WTC11 (cell line): ENCODE results near the gene PAQR4. TPM values are rescaled to one million over a fixed set of nuclear protein-coding genes. Genes with fewer than 3 reads are reported as not detected.

Source experiments
- ATAC-seq: fragments of 200-7000 bp; cut with Tn5 transposase; 2 replicates; pipeline ENCODE4 v1.10.0; 2021; ENCODE audit warnings: mild to moderate bottlenecking, moderate library complexity
- CTCF ChIA-PET: fragments of 300-600 bp; sonication (Branson Sonifier 250); formaldehyde crosslinking; loops from one replicate; lab custom pipeline; 2021; ENCODE audit warnings: antibody characterized with exemption; lab: Charles Lee
- POLR2A ChIA-PET: fragments of 350-600 bp; sonication (Branson Sonifier 250); formaldehyde crosslinking; loops from one replicate; lab custom pipeline; 2021; ENCODE audit warnings: antibody characterized with exemption; lab: Charles Lee
- DNase-seq: peaks from one replicate; pipeline ENCODE4 v3.0.0; 2021; ENCODE audit warnings: low spot score
- H3K27ac Mint-ChIP-seq: 2 replicates; pipeline ENCODE4 v1.8.0; 2021; ENCODE audit warnings: mixed read lengths
- H3K27me3 Mint-ChIP-seq: 2 replicates; pipeline ENCODE4 v1.8.0; 2021; ENCODE audit warnings: low read depth, mild to moderate bottlenecking, moderate library complexity, mixed read lengths
- H3K36me3 Mint-ChIP-seq: 2 replicates; pipeline ENCODE4 v1.8.0; 2021; ENCODE audit warnings: mixed read lengths
- H3K4me1 Mint-ChIP-seq: 2 replicates; pipeline ENCODE4 v1.8.0; 2022; ENCODE audit warnings: mixed read lengths
- H3K4me3 Mint-ChIP-seq: 2 replicates; pipeline ENCODE4 v1.8.0; 2021; ENCODE audit warnings: mild to moderate bottlenecking, moderate library complexity, mixed read lengths
- H3K9me3 Mint-ChIP-seq: 2 replicates; pipeline ENCODE4 v1.8.0; 2021; ENCODE audit warnings: mixed read lengths
- CREM ChIP-seq: sonication (generic); formaldehyde crosslinking; IDR thresholded peaks from 2 replicates; pipeline ENCODE4 v1.8.1; 2022; ENCODE audit warnings: mild to moderate bottlenecking, missing genetic modification reagents, moderate library complexity
- EMX1 ChIP-seq: fragments of 250-450 bp; sonication (Bioruptor Pico); IDR thresholded peaks from 2 replicates; pipeline ENCODE4 v1.8.0; 2021; ENCODE audit warnings: mild to moderate bottlenecking
- ETV6 ChIP-seq: sonication (generic); formaldehyde crosslinking; IDR thresholded peaks from 2 replicates; pipeline ENCODE4 v1.8.1; 2022; ENCODE audit warnings: mild to moderate bottlenecking, missing genetic modification reagents
- FOXJ3 ChIP-seq: sonication (generic); formaldehyde crosslinking; IDR thresholded peaks from 2 replicates; pipeline ENCODE4 v1.9.0; 2021; ENCODE audit warnings: missing genetic modification reagents, mild to moderate bottlenecking, borderline replicate concordance
- FOXK1 ChIP-seq: sonication (generic); formaldehyde crosslinking; IDR thresholded peaks from 2 replicates; pipeline ENCODE4 v1.8.0; 2022; ENCODE audit warnings: mild to moderate bottlenecking, moderate library complexity, missing genetic modification reagents
- JAZF1 ChIP-seq: fragments of 250-450 bp; sonication (Bioruptor Pico); IDR thresholded peaks from 2 replicates; pipeline ENCODE4 v1.9.0; 2021; ENCODE audit warnings: moderate library complexity, mild to moderate bottlenecking, inconsistent platforms
- MYBL2 ChIP-seq: sonication (generic); formaldehyde crosslinking; IDR thresholded peaks from 2 replicates; pipeline ENCODE4 v1.8.1; 2023; ENCODE audit warnings: mild to moderate bottlenecking, moderate library complexity, missing genetic modification reagents
- SP1 ChIP-seq: sonication (generic); formaldehyde crosslinking; conservative IDR thresholded peaks from 2 replicates; pipeline ENCODE4 v1.8.1; 2022; ENCODE audit warnings: missing genetic modification reagents
- TCF7 ChIP-seq: sonication (generic); formaldehyde crosslinking; IDR thresholded peaks from 2 replicates; pipeline ENCODE4 v1.8.0; 2022; ENCODE audit warnings: mild to moderate bottlenecking, low read depth, missing genetic modification reagents, moderate library complexity
- ZNF232 ChIP-seq: sonication (generic); formaldehyde crosslinking; IDR thresholded peaks from 2 replicates; pipeline ENCODE4 v1.8.0; 2022; ENCODE audit warnings: mild to moderate bottlenecking, missing genetic modification reagents
- total RNA-seq: library from RNA; stranded (reverse); gene quantifications from 3 replicates; pipeline ENCODE4 v1.2.3, GENCODE V29; 2021
- TF ChIP-seq, protein P1 (sequence below): fragments of 250-450 bp; sonication (Bioruptor Pico); IDR thresholded peaks from 2 replicates; pipeline ENCODE4 v2.1.2; 2022; ENCODE audit warnings: mild to moderate bottlenecking, moderate library complexity
- TF ChIP-seq, protein P2 (sequence below): sonication (generic); formaldehyde crosslinking; IDR thresholded peaks from 2 replicates; pipeline ENCODE4 v1.8.1; 2023; ENCODE audit warnings: mild to moderate bottlenecking, missing genetic modification reagents, borderline replicate concordance
- TF ChIP-seq, protein P3 (sequence below): sonication (generic); formaldehyde crosslinking; IDR thresholded peaks from 2 replicates; pipeline ENCODE4 v1.8.1; 2023; ENCODE audit warnings: mild to moderate bottlenecking, missing genetic modification reagents
- TF ChIP-seq, protein P4 (sequence below): sonication (generic); formaldehyde crosslinking; conservative IDR thresholded peaks from 2 replicates; pipeline ENCODE4 v1.8.1; 2022; ENCODE audit warnings: mild to moderate bottlenecking, missing genetic modification reagents
- TF ChIP-seq, protein P5 (sequence below): fragments of 250-450 bp; sonication (Bioruptor Pico); IDR thresholded peaks from 2 replicates; pipeline ENCODE4 v1.9.0; 2021; ENCODE audit warnings: moderate library complexity, mild to moderate bottlenecking, inconsistent platforms, borderline replicate concordance
- TF ChIP-seq, protein P6 (sequence below): sonication (generic); formaldehyde crosslinking; IDR thresholded peaks from 2 replicates; pipeline ENCODE4 v1.8.0; 2023; ENCODE audit warnings: missing genetic modification reagents
- TF ChIP-seq, protein P7 (sequence below): sonication (generic); formaldehyde crosslinking; IDR thresholded peaks from 2 replicates; pipeline ENCODE4 v1.8.1; 2022; ENCODE audit warnings: low read depth, missing genetic modification reagents, borderline replicate concordance
- TF ChIP-seq, protein P8 (sequence below): sonication (generic); formaldehyde crosslinking; IDR thresholded peaks from 2 replicates; pipeline ENCODE4 v1.8.0; 2022; ENCODE audit warnings: mild to moderate bottlenecking, missing genetic modification reagents

The PAQR4 gene
- total RNA-seq, 1 experiment from 2014 or later = 32.4 TPM

DNA sequence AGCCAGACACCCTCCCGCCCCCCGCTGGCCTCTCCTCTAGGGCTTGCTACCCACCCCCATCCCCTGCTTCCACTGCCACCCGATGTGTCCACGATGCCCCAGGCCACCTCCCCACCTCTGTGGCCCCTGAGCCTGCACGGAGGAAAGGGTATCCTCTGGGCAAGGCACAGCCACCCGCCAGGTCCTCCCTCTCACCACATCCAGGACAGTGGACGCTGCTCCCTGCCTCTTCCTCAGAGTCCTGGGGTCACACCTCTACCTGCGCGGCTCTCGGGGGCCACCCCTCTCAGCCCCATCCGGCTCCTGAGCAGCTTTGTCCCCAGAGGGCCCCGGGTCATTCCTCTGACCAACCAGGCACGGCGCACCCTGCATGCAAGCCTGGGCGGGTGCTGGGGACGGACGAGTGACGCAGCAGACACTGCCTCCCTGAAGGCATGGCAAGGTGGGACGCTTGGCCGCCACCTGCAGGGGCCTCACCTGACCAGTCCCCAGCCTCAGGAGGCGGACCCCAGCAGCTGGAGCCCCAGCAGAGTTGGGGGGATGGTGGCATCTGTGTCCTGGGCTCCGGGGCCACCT lies 32.6 kb upstream of the PAQR4 start:
- H3K4me3 Mint-ChIP-seq = no peak overlapping the region
- CTCF ChIA-PET = interaction anchor here (0.7 to 2.7 kb wide), 4 partner anchors 9 to 120 kb away, joined by 3 to 10 read pairs (median 3); partner anchors contain the start of gene PRSS21
- TF ChIP-seq, protein P1, sequence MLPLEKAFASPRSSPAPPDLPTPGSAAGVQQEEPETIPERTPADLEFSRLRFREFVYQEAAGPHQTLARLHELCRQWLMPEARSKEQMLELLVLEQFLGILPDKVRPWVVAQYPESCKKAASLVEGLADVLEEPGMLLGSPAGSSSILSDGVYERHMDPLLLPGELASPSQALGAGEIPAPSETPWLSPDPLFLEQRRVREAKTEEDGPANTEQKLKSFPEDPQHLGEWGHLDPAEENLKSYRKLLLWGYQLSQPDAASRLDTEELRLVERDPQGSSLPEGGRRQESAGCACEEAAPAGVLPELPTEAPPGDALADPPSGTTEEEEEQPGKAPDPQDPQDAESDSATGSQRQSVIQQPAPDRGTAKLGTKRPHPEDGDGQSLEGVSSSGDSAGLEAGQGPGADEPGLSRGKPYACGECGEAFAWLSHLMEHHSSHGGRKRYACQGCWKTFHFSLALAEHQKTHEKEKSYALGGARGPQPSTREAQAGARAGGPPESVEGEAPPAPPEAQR (CRISPR knock-in tag) = no peak
- TF ChIP-seq JAZF1 (CRISPR knock-in tag) (no peak), ZNF232 (no peak), SP1 (CRISPR knock-in tag) (no peak), MYBL2 (no peak), FOXJ3 (no peak)
- TF ChIP-seq, protein P2, sequence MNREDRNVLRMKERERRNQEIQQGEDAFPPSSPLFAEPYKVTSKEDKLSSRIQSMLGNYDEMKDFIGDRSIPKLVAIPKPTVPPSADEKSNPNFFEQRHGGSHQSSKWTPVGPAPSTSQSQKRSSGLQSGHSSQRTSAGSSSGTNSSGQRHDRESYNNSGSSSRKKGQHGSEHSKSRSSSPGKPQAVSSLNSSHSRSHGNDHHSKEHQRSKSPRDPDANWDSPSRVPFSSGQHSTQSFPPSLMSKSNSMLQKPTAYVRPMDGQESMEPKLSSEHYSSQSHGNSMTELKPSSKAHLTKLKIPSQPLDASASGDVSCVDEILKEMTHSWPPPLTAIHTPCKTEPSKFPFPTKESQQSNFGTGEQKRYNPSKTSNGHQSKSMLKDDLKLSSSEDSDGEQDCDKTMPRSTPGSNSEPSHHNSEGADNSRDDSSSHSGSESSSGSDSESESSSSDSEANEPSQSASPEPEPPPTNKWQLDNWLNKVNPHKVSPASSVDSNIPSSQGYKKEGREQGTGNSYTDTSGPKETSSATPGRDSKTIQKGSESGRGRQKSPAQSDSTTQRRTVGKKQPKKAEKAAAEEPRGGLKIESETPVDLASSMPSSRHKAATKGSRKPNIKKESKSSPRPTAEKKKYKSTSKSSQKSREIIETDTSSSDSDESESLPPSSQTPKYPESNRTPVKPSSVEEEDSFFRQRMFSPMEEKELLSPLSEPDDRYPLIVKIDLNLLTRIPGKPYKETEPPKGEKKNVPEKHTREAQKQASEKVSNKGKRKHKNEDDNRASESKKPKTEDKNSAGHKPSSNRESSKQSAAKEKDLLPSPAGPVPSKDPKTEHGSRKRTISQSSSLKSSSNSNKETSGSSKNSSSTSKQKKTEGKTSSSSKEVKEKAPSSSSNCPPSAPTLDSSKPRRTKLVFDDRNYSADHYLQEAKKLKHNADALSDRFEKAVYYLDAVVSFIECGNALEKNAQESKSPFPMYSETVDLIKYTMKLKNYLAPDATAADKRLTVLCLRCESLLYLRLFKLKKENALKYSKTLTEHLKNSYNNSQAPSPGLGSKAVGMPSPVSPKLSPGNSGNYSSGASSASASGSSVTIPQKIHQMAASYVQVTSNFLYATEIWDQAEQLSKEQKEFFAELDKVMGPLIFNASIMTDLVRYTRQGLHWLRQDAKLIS (CRISPR knock-in tag) = no peak
- TF ChIP-seq, protein P3, sequence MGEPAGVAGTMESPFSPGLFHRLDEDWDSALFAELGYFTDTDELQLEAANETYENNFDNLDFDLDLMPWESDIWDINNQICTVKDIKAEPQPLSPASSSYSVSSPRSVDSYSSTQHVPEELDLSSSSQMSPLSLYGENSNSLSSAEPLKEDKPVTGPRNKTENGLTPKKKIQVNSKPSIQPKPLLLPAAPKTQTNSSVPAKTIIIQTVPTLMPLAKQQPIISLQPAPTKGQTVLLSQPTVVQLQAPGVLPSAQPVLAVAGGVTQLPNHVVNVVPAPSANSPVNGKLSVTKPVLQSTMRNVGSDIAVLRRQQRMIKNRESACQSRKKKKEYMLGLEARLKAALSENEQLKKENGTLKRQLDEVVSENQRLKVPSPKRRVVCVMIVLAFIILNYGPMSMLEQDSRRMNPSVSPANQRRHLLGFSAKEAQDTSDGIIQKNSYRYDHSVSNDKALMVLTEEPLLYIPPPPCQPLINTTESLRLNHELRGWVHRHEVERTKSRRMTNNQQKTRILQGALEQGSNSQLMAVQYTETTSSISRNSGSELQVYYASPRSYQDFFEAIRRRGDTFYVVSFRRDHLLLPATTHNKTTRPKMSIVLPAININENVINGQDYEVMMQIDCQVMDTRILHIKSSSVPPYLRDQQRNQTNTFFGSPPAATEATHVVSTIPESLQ (CRISPR knock-in tag) = no peak
- TF ChIP-seq, protein P4, sequence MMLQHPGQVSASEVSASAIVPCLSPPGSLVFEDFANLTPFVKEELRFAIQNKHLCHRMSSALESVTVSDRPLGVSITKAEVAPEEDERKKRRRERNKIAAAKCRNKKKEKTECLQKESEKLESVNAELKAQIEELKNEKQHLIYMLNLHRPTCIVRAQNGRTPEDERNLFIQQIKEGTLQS (CRISPR knock-in tag) = no peak
- TF ChIP-seq, protein P5, sequence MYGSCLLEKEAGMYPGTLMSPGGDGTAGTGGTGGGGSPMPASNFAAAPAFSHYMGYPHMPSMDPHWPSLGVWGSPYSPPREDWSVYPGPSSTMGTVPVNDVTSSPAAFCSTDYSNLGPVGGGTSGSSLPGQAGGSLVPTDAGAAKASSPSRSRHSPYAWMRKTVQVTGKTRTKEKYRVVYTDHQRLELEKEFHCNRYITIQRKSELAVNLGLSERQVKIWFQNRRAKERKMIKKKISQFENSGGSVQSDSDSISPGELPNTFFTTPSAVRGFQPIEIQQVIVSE (CRISPR knock-in tag) = no peak
- TF ChIP-seq, protein P6, sequence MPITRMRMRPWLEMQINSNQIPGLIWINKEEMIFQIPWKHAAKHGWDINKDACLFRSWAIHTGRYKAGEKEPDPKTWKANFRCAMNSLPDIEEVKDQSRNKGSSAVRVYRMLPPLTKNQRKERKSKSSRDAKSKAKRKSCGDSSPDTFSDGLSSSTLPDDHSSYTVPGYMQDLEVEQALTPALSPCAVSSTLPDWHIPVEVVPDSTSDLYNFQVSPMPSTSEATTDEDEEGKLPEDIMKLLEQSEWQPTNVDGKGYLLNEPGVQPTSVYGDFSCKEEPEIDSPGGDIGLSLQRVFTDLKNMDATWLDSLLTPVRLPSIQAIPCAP = no peak
- TF ChIP-seq, all 79 proteins: peak for 0
- no peak for DNase-seq
- Mint-ChIP-seq H3K4me1 (no peaks in the 10 kb centered on the region), H3K27me3 (no peaks in the 10 kb centered on the region), H3K27ac (no peak overlapping the region), H3K9me3 (no peaks in the 10 kb centered on the region), H3K36me3 (peaks cover 9% of the 10 kb centered on the region)
- no peak for ATAC-seq
- POLR2A ChIA-PET = interaction anchor here (1.3 kb wide), 1 partner anchor 9 kb away, joined by 3 read pairs; no protein-coding TSS in a partner anchor

DNA sequence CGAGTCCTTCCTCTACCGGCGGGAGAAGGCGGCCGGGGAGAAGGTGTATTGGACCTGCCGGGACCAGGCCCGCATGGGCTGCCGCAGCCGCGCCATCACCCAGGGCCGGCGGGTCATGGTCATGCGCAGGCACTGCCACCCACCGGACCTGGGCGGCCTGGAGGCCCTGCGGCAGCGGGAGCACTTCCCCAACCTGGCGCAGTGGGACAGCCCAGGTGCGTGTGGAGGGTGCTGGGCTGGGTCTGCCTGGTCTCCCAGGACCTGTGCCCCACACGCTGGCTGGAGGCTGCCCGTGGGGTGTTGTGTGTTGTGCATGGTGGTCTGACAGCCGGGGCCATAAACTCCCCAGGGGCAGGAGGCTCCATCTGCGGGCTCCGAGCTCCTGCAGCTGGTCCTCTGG lies 32.0 kb upstream of the PAQR4 start:
- H3K36me3 Mint-ChIP-seq = peaks cover 9% of the 10 kb centered on the region

More for the DNA sequence above, 32.0 kb upstream of the PAQR4 start:
- TF ChIP-seq, protein P7, sequence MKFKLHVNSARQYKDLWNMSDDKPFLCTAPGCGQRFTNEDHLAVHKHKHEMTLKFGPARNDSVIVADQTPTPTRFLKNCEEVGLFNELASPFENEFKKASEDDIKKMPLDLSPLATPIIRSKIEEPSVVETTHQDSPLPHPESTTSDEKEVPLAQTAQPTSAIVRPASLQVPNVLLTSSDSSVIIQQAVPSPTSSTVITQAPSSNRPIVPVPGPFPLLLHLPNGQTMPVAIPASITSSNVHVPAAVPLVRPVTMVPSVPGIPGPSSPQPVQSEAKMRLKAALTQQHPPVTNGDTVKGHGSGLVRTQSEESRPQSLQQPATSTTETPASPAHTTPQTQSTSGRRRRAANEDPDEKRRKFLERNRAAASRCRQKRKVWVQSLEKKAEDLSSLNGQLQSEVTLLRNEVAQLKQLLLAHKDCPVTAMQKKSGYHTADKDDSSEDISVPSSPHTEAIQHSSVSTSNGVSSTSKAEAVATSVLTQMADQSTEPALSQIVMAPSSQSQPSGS (CRISPR knock-in tag) = no peak
- no peak for TF ChIP-seq TCF7 (CRISPR knock-in tag)
- TF ChIP-seq, protein P8, sequence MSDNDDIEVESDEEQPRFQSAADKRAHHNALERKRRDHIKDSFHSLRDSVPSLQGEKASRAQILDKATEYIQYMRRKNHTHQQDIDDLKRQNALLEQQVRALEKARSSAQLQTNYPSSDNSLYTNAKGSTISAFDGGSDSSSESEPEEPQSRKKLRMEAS (CRISPR knock-in tag) = no peak
- no peak for TF ChIP-seq EMX1 (CRISPR knock-in tag)
- no peak for TF ChIP-seq FOXK1 (CRISPR knock-in tag)
- TF ChIP-seq ETV6 (CRISPR knock-in tag) = no peak
- TF ChIP-seq CREM (CRISPR knock-in tag) = no peak
- CTCF ChIA-PET = interaction anchor here (0.7 to 2.7 kb wide), 4 partner anchors 10 to 120 kb away, joined by 3 to 10 read pairs (median 3); partner anchors contain the start of gene PRSS21
- DNase-seq = no peak
- Mint-ChIP-seq H3K27me3 (no peaks in the 10 kb centered on the region), H3K4me1 (no peaks in the 10 kb centered on the region), H3K9me3 (no peaks in the 10 kb centered on the region), H3K27ac (no peak overlapping the region), H3K4me3 (no peak overlapping the region)
- POLR2A ChIA-PET = interaction anchor here (1.3 kb wide), 1 partner anchor 10 kb away, joined by 3 read pairs; no protein-coding TSS in a partner anchor
- ATAC-seq = no peak
